H1 (cell line): ENCODE measurements around the gene MRM2. TPM values are rescaled to one million over a fixed set of nuclear protein-coding genes. Genes with fewer than 3 reads are reported as not detected.

Source experiments
- RXRA ChIP-seq: IDR thresholded peaks from 2 replicates; pipeline ENCODE4 v1.6.1; 2011; ENCODE audit warnings: low read depth, mild to moderate bottlenecking, low read length, moderate library complexity; ENCODE audit not compliant: insufficient read depth
- polyA plus RNA-seq, 7 experiments: library from polyadenylated mRNA; depleted of rRNA in 3 of 7; stranded (reverse) in 5 of 7; unstranded in 2 of 7; fragments of >200 nt in 5 of 7; fragments of 200-250 nt in 2 of 7; gene quantifications; 1 replicate in 5 of 7; 2 replicates in 1 of 7; 4 replicates in 1 of 7; pipeline versions ENCODE4 v1.2.1 to v1.2.3, GENCODE V29; 2011 to 2013; ENCODE audit warnings: missing spikeins in 2 of 7, mixed read lengths in 2 of 7
- total RNA-seq: library from RNA; stranded (reverse); fragmentation: NEBNext Ultra II Directional; extraction: Animal tissue kit (Norgen Biotek cat#: 25700); gene quantifications from 2 replicates; pipeline ENCODE4 v1.2.1, GENCODE V29; 2021

The MRM2 gene
- total and polyA plus RNA-seq, 2 of the 8 experiments (the other 6 are each of a cell fraction or from before 2014, with no cell fraction given), result 17.2 to 38.6 TPM

DNA sequence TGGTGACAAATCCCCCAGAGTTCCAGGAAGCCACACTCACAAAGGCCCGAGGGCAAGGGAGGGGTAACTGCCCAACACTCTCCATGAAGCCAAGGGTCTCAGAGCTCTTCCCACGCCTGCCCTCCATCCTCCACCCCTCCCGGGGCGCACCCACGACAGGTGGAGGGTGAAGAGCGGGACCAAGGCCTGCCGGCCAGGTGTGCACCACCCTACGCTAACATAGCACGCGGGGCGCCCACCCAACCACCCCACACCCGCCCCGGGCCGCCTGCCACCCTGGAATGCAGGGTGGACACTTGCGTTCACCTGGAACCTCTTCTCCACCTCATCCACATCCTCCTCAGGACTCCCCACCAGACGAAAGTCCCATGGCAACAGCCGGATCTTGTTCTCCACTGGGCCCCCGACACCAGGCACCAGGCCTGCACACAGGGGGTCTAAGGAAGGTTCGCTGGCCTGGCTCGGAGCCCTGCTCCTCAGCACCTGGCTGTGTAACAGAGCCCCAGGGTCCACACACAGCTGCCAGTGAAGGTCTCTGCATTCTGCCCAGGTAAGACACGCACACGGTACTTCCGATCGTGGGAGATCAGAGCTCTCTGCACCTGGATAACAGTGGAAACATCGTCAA, 41.9 kb downstream of the MRM2 start (continued):
- TF ChIP-seq RXRA, result no peak
